Mesothelial cell of epicardium (in vitro differentiated cells): Measurements from ENCODE around the gene BPIFB6. TPM values are rescaled to one million over a fixed set of nuclear protein-coding genes. Genes with fewer than 3 reads are reported as not detected.

ENCODE experiments used
- DNase-seq, 2 experiments: peaks; one replicate each; pipeline ENCODE4 v3.0.0; 2021; ENCODE audit warnings: low spot score in 2 of 2; ENCODE audit not compliant: unreplicated experiment in 2 of 2
- H3K27ac Mint-ChIP-seq: 2 replicates; pipeline ENCODE4 v1.8.0; 2021; ENCODE audit warnings: mixed read lengths
- H3K27me3 Mint-ChIP-seq: 2 replicates; pipeline ENCODE4 v1.8.0; 2021; ENCODE audit warnings: low read depth, mixed read lengths
- H3K36me3 Mint-ChIP-seq: 2 replicates; pipeline ENCODE4 v1.8.0; 2021; ENCODE audit warnings: mixed read lengths
- H3K4me1 Mint-ChIP-seq: 2 replicates; pipeline ENCODE4 v1.8.0; 2021; ENCODE audit warnings: mixed read lengths
- H3K4me3 Mint-ChIP-seq: 2 replicates; pipeline ENCODE4 v1.8.0; 2021; ENCODE audit warnings: mild to moderate bottlenecking, moderate library complexity, mixed read lengths
- H3K9me3 Mint-ChIP-seq: 2 replicates; pipeline ENCODE4 v1.8.0; 2021; ENCODE audit warnings: mixed read lengths
- total RNA-seq: library from RNA; stranded (reverse); gene quantifications from 3 replicates; pipeline ENCODE4 v1.2.1, GENCODE V29; 2021
- TF ChIP-seq, protein P1 (sequence below): fragments of 200-600 bp; sonication (generic); IDR thresholded peaks from one replicate; pipeline ENCODE4 v1.5.0; 2021; ENCODE audit warnings: antibody characterized with exemption; ENCODE audit not compliant: unreplicated experiment

BPIFB6 gene
- total RNA-seq, 1 donor from 2014 or later: not detected

DNA sequence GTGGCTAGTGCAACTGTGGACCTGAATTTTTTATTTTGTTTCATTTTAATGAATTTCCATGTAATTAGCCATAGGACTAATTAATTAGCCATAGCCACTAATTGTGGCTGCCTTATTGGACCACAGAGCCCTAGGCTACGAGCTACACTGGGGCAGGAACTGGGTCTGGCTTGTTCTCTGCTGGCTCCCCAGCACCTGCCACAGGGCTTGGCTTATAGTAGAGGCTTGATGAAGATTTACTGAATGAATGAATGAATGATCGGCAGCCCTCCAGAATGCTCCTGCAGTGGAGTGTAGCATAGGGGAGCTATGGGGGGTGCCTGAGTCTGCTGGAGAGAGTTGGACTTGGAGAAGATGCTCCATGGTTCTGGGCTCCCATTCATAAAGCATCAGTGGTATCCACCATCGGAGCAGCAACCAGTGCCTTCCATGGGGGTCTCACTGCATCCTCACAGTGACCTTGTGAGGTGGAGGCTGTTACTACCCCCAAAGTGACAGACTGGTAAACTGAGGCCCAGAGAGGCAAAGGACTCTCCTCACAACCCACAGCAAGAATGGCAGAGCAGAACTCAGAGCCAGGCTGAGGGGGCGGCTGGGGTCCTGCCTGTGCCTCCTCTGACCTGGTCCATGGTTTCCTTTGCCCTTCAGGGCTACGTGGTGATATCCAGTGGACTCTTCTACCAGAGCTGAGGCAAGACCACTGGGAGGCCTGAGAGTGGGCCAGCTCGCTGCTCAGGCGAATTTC, 8.6 kb upstream of the BPIFB6 start:
- Mint-ChIP-seq H3K27ac (no peak overlapping the region), H3K4me1 (no peaks in the 10 kb centered on the region), H3K36me3 (no peaks in the 10 kb centered on the region), H3K9me3 (no peaks in the 10 kb centered on the region), H3K4me3 (no peak overlapping the region), H3K27me3 (peaks cover 10% of the 10 kb centered on the region)
- TF ChIP-seq, protein P1, sequence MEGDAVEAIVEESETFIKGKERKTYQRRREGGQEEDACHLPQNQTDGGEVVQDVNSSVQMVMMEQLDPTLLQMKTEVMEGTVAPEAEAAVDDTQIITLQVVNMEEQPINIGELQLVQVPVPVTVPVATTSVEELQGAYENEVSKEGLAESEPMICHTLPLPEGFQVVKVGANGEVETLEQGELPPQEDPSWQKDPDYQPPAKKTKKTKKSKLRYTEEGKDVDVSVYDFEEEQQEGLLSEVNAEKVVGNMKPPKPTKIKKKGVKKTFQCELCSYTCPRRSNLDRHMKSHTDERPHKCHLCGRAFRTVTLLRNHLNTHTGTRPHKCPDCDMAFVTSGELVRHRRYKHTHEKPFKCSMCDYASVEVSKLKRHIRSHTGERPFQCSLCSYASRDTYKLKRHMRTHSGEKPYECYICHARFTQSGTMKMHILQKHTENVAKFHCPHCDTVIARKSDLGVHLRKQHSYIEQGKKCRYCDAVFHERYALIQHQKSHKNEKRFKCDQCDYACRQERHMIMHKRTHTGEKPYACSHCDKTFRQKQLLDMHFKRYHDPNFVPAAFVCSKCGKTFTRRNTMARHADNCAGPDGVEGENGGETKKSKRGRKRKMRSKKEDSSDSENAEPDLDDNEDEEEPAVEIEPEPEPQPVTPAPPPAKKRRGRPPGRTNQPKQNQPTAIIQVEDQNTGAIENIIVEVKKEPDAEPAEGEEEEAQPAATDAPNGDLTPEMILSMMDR: no peak
- DNase-seq: no peak

DNA sequence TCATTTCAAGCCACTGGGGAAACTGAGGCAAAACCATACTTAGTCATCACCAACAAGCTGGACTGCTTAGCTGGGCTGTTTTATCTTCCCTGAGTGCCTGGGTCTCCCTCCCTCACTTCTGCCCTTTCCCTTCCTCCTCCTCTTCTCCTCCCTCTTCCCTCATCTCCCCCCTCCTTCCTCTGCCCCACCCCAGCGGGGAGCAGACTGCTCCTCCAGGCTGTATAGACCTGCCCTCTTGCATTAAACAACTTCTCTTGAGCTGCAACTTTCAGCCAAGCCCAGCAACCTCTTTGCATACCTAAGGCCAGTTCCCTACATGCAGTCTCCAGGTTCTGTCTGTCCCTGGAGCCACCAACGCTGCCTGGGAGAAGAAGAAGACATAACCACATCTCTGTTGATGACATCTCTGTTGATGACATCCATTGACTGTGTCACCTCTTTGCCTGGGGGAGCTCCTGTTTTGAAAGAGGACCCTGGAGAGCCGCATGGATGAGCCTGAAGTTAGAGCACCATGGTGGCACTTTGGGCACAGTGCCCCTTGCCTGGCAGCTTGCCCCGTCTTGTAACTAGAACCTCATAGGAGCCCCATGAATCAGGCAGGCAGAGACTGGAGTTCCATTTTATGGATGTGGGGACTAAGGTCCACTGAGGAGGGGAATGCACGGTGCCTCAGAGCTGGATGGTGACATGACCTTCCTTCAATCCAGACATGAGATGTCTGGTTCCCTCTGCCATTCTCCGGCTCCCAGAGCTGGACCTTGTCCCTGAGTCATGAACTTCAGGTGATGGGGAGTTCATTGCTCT, 7.8 kb upstream of the BPIFB6 start:
- Mint-ChIP-seq H3K36me3 (no peaks in the 10 kb centered on the region), H3K4me3 (no peak overlapping the region), H3K9me3 (no peaks in the 10 kb centered on the region), H3K4me1 (no peaks in the 10 kb centered on the region), H3K27me3 (peaks cover 10% of the 10 kb centered on the region), H3K27ac (no peak overlapping the region)
- TF ChIP-seq, protein P1: no peak
- no peak for DNase-seq

DNA sequence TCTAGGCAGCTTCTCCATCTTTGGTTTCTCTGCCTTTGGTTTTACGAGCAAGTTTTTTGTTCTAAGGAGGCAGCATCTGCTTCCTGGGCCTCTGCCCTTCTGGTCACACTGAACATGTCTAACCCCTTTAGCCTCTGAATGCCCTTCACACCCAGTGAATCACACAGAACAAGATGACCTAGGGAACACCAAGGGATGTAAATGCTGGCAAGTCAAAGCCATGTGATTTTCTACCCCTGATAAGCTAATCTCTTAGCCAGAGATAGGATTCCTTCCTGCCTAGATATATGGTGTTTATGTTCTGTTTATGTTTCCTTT, 7.2 kb upstream of the BPIFB6 start:
- Mint-ChIP-seq H3K27ac (no peak overlapping the region), H3K9me3 (no peaks in the 10 kb centered on the region), H3K4me3 (no peak overlapping the region), H3K27me3 (peaks cover 10% of the 10 kb centered on the region), H3K4me1 (no peaks in the 10 kb centered on the region), H3K36me3 (no peaks in the 10 kb centered on the region)
- no peak for DNase-seq
- TF ChIP-seq, protein P1: no peak

DNA sequence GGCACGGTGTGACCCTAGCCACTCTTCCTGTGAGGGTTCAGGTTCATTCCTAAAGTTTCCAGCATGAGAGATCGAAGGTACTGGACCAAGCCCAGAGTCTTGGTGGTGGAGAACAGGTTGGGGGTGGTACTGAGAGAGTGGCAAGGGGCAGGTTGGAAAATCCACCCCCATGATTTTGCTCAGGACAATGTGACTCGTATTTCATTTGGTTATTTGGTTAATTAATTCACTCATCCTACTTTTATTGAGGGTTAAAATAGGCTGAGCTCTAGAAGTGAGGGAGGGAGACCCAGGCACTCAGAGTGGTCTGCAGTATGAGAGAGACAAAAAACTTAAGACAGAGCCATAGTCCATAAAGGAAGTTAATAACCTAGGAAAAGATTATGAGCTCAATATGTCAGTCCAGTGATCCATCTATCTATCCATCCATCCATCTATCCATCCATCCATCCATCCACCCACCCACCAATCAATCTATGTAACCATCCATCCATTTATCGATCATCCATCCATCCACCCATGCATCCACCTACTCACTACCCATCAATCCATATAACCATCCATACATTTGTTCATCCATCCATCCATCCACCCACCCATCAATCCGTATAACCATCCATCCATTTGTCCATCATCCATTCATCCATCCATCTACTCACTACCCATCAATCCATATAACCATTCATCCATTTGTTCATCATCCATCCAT, 6.7 kb upstream of the BPIFB6 start:
- H3K27ac Mint-ChIP-seq: no peak overlapping the region
- H3K27me3 Mint-ChIP-seq: peaks cover 10% of the 10 kb centered on the region
- H3K9me3 Mint-ChIP-seq: no peaks in the 10 kb centered on the region
- H3K4me3 Mint-ChIP-seq: no peak overlapping the region
- TF ChIP-seq, protein P1: no peak
- H3K36me3 Mint-ChIP-seq: no peaks in the 10 kb centered on the region
- no peaks in the 10 kb centered on the region for H3K4me1 Mint-ChIP-seq
- DNase-seq: no peak

DNA sequence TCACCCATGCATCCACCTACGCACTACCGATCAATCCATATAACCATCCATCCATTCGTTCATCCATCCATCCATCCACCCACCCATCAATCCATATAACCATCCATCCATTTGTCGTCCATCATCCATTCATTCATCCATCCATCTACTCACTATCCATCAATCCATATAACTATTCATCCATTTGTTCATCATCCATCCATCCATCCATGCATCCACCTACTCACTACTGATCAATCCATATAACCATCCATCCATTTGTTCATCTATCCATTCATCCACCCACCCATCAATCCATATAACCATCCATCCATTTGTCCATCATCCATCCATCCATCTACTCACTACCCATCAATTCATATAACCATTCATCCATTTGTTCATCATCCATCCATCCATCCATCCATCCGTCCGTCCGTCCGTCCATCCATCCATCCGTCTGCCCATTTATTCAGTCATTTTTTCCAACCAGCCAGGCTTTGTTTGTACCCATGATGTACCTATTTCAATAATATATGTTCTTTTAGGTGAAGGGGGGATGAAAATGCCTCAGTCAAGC, 6.1 kb upstream of the BPIFB6 start:
- no peaks in the 10 kb centered on the region for H3K9me3 Mint-ChIP-seq
- TF ChIP-seq, protein P1: no peak
- no peak for DNase-seq
- H3K27ac Mint-ChIP-seq: no peak overlapping the region
- peaks cover 10% of the 10 kb centered on the region for H3K27me3 Mint-ChIP-seq
- H3K4me1 Mint-ChIP-seq: no peaks in the 10 kb centered on the region
- no peaks in the 10 kb centered on the region for H3K36me3 Mint-ChIP-seq
- no peak overlapping the region for H3K4me3 Mint-ChIP-seq
